Amniotic epithelial cell (primary cell): ENCODE results near the gene ZNF33A.
"Not testable (repeated sequence)": the region's sequence is repeated elsewhere in the genome, so short reads cannot be mapped to it uniquely, and the experiment has no call there.

Experiments
- DNase-seq: peaks from one replicate; pipeline ENCODE4 v3.0.0-alpha.2; 2010; ENCODE audit warnings: low read depth

ZNF33A gene

GRCh38 chr10:38010119-38010903 is at the start of gene ZNF33A:
ZNF33A (plus strand) TSS chr10:38010675; CDS start chr10:38012342, 1,667 bp downstream.
- peak; percentile 93 for DNase-seq

- DNase-seq: no peak
Measured at GRCh38 chr10:37965006-37965405, 45.5 kb upstream of the ZNF33A start.

- DNase-seq: no peak
Measured at GRCh38 chr10:37972396-37972795, 38.1 kb upstream of the ZNF33A start.

- peak; percentile 37 for DNase-seq
Measured at GRCh38 chr10:37975401-37975991, 35.0 kb upstream of the ZNF33A start.

- peak; percentile 96 for DNase-seq
Measured at GRCh38 chr10:37976091-37976879, 34.2 kb upstream of the ZNF33A start, which contains the start of gene ZNF25. ZNF25 (minus strand) TSS chr10:37976647; CDS start chr10:37971722, 4,925 bp downstream.

GRCh38 chr10:37976880-37977203 is 33.6 kb upstream of the ZNF33A start:
- DNase-seq: no peak

- no peak for DNase-seq
Measured at GRCh38 chr10:37991655-37992054, 18.8 kb upstream of the ZNF33A start.

- DNase-seq: no peak
Measured at GRCh38 chr10:37992083-37992482, 18.4 kb upstream of the ZNF33A start.

- DNase-seq: not testable (repeated sequence)
Measured at GRCh38 chr10:37998920-37999319, 11.6 kb upstream of the ZNF33A start.

- not testable (repeated sequence) for DNase-seq
Measured at GRCh38 chr10:38000474-38000873, 10.0 kb upstream of the ZNF33A start.

GRCh38 chr10:38003026-38003425 is 7.4 kb upstream of the ZNF33A start:
- no peak for DNase-seq

- DNase-seq: no peak
Measured at GRCh38 chr10:38003588-38003987, 6.9 kb upstream of the ZNF33A start.

GRCh38 chr10:38007551-38007950 is 2.9 kb upstream of the ZNF33A start:
- no peak for DNase-seq

GRCh38 chr10:38007991-38008390 is 2.5 kb upstream of the ZNF33A start:
- DNase-seq: no peak

- no peak for DNase-seq
Measured at GRCh38 chr10:38016354-38016753, 5.9 kb downstream of the ZNF33A start.

GRCh38 chr10:38019124-38019523 is 8.6 kb downstream of the ZNF33A start:
- not testable (repeated sequence) for DNase-seq

GRCh38 chr10:38025283-38025682 is 14.8 kb downstream of the ZNF33A start:
- no peak for DNase-seq

GRCh38 chr10:38027986-38028385 is 17.5 kb downstream of the ZNF33A start:
- DNase-seq: no peak

GRCh38 chr10:38032886-38033285 is 22.4 kb downstream of the ZNF33A start:
- no peak for DNase-seq

- DNase-seq: peak; percentile 12
Measured at GRCh38 chr10:38038107-38038931, 27.8 kb downstream of the ZNF33A start.

- no peak for DNase-seq
Measured at GRCh38 chr10:38038932-38039245, 28.4 kb downstream of the ZNF33A start.

GRCh38 chr10:38043516-38043915 is 33.0 kb downstream of the ZNF33A start:
- DNase-seq: no peak
